HG02759 (cell line): Measurements from ENCODE around the gene STAMBP.
"Not testable (repeated sequence)": the region's sequence is repeated elsewhere in the genome, so short reads cannot be mapped to it uniquely, and the experiment has no call there.

Source experiments
- ATAC-seq: cut with Tn5 transposase; IDR thresholded peaks from one replicate; pipeline ENCODE4 v1.9.1; 2021; ENCODE audit warnings: mild to moderate bottlenecking, moderate library complexity; ENCODE audit not compliant: unreplicated experiment

STAMBP gene

DNA sequence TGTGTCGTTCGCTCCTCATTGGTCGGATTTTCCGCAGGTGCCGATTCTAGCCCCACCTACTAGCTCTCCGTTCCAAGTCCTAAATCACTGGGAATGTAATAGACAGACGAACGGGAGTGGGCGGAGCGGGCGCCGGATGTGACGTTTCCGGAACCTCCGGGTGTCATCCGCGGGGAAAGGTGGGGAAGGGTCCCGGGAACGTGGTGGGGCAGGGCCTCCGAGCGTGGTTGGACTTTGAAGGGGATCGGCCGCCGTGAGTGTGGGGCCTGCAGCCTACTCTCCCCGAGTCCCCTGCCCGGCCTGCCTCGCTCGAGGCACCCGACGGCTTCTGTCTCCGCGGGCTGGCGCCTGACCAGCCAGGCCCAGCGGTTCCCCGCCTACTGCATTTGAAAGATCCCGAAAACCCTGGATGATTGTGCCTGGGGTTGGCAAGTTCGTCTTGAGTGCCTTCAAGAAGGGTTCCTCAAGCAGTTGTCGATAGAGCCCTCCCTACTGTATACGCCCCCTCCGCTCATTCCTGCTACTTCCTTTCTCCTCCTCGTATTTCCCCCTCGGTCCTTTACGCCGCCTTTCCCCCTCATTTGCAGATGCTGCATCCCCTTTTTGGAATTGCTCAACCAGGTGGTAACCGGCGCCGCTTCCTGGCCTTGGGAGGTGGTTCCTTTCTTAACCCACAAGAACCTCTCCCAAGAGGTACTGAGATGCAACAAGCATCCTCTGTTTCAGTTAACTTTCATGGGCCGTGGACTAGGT lies at the start of gene STAMBP:
STAMBP (plus strand) TSS at position 144 of the 753 bp plus-strand sequence. CDS start 1,896 bp downstream, outside the sequence.
- ATAC-seq: peak; percentile 84

GRCh38 chr2:73779467-73780236 lies 49.1 kb upstream of the STAMBP start, which contains the start of gene DUSP11:
Gene DUSP11, minus strand, starts transcription at chr2:73780103. Its CDS starts 129 bp downstream, at chr2:73779974.
- peak; percentile 99 for ATAC-seq

- no peak for ATAC-seq
These were observed 48.6 kb upstream of the STAMBP start for GRCh38 chr2:73780237-73780582.

GRCh38 chr2:73783402-73783801 lies 45.4 kb upstream of the STAMBP start:
- ATAC-seq: not testable (repeated sequence)

DNA sequence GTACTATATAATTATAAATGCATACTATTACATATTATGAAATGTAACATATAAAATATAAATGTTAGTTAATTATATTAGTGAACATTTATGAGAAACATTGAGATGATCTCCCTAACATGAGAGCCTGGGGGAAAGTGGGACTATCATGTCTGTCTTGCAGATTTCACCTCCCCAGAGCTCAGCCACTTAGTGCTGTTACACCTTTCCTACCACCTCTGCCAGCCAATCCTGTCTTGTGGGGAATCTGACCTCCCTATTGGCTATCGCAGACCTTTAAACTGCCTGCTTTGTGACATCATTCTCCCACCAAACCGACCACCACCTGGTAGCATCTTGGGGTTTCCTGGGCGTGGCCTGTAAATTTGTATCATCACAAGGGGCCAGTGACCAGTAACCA lies 44.9 kb upstream of the STAMBP start, which contains the start of gene C2orf78:
C2orf78 (plus strand) TSS at position 301 of the 400 bp plus-strand sequence. CDS start 127 bp downstream, outside the sequence.
- ATAC-seq: not testable (repeated sequence)

GRCh38 chr2:73811878-73812277 lies 16.9 kb upstream of the STAMBP start:
- ATAC-seq: no peak

GRCh38 chr2:73812635-73813034 lies 16.1 kb upstream of the STAMBP start:
- ATAC-seq: no peak

GRCh38 chr2:73818296-73818695 lies 10.5 kb upstream of the STAMBP start:
- no peak for ATAC-seq

- ATAC-seq: peak; percentile 80
These were observed 7.5 kb upstream of the STAMBP start for GRCh38 chr2:73821227-73821626.

DNA sequence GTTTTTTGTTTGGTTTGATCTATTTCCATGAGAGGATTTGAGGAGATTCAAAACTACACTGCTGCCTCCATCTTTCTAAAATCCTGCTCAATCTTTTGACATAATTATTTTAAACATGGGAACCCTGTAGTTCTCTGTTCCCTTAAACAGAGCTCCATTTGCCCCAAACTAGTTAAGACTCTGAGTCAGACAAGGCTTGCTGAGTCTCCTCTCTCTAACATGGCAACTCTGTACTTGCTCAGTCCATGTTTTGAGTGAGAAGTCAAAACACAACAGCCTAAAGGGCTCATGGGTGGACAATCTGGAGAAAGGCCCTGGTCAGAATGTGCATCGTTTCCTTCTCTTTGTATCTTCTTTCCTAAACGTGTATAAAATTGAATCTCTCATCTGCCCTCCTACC lies 7.1 kb upstream of the STAMBP start:
- ATAC-seq: peak; percentile 7

DNA sequence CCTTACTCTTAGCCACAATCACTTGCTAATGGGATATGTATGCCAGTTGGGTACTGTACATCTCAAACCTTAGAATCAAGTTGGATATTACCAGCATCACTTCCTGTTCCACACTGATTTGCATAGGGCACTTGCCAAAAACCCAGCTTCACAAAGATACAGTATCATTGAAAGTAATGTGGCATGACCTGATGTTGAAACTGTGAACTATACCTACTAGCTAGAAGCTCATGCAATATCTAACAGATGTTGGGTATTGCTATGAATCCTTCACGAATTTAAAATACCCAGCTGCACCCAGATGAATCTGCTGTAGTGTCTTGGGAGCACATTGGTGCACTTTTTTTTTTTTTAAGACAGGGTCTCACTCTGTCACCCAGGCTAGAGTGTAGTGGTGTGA lies 6.5 kb upstream of the STAMBP start:
- ATAC-seq: peak; percentile 67

DNA sequence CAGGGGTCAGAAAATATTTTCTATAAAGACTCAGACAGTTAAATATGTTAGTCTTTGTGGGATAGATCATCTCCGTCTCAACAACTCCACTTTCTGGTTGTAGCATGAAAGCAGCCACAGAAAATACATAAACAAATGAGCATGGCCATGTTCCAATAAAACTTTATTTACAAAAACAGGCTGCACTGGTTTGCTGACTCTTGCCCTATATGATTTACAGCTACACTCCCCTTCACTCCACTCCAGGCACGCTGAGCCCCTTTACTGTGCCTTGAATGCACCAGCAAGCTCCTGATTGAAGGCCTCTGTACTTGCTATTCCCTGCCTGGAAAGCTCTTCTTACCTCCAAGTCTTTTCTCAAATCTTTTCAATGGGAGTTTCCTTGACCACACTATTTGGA lies 5.8 kb upstream of the STAMBP start:
- ATAC-seq: no peak

GRCh38 chr2:73823416-73823815 lies 5.3 kb upstream of the STAMBP start:
- no peak for ATAC-seq

GRCh38 chr2:73823916-73824523 lies 4.7 kb upstream of the STAMBP start:
- no peak for ATAC-seq

- ATAC-seq: no peak
These were observed 3.4 kb upstream of the STAMBP start for GRCh38 chr2:73825408-73825807.

DNA sequence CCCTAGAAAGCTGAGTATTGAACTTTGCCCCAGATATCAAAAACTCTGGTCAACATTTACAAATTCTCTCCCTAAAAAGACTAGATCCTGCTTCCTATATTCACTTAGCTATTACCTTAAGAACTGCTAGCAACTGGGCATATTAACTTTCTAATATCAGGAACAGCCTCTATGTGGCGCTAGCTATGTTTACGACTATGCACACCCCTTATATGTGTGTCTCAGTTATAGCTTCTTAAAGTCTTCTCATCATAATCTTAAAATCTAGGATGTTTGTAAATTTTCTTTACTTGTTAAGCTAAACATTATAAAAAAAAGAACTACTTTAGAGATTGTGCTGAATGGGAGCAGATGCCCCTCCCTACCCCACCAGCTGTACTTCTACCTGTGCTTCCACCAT lies 1.7 kb upstream of the STAMBP start:
- no peak for ATAC-seq

- ATAC-seq: no peak
These were observed 937 bp upstream of the STAMBP start for GRCh38 chr2:73827660-73828388.

DNA sequence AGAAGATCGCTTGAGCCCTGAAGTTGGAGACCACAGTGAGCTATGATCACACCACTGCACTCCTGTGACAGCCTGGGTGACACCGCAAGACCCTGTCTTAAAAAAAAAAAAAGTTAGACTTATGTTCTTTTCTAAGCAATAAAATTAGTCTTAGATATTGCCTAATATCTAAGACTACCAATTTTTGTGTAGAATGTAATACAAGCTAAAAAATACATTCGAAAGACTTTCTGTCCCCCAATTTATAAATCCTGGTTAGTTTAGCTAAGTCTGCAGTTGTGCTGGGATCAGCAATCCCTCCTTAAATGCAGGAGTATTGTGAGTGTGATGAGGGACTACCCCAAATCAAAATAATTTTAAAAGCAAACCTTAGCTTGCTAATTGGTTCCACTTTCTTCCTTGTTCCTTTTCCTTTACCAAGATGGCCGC lies 358 bp upstream of the STAMBP start:
- no peak for ATAC-seq

DNA sequence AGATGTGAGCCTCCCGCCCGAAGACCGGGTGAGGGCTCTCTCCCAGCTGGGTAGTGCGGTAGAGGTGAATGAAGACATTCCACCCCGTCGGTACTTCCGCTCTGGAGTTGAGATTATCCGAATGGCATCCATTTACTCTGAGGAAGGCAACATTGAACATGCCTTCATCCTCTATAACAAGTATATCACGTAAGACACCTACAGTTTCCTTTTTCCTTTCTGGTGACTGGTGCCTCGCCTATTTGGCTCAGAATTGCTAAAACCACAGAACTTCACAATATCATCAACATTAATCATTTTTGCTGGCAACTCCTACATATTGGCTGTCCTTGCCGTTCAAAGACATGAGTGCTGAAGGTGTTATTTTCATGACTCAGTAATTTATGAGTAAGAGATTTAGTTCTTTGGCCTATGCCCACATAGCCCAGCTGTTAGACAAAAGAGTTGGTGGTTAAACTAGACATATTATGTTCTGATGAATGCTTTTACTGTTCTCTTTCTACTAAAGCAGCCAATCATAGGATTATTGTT lies 2.2 kb downstream of the STAMBP start:
- ATAC-seq: no peak

DNA sequence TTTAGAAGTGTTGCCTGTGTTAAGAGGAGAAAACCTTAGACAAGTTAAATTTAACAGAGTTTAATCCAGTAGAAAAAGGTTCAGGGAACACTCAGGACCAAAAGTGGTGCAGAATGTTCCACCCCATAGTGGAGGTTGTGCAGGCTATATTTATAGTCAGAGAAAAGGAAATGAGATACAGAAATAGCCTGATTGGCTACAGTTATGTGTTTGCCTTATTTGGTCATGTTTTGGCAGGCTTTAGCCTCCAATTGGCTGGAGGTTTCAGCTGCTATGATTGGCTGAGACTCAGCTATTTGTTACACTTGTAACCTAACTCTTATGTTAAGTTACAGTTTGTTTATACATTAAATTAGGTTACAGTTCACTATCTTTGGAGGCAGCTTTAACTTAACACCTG lies 4.2 kb downstream of the STAMBP start:
- ATAC-seq: no peak
